ENCODE measurements around the gene TSC1.

The TSC1 gene

GRCh38 chr9:132931178-132931735, 13.2 kb downstream of the TSC1 start:
- DNase-seq, result no peak

- no peak for DNase-seq
These were observed 16.7 kb downstream of the TSC1 start for GRCh38 chr9:132927704-132928103.

GRCh38 chr9:132923346-132923902, 21.0 kb downstream of the TSC1 start:
- peak; percentile 73 for DNase-seq

- DNase-seq, result no peak
These were observed 24.7 kb downstream of the TSC1 start for GRCh38 chr9:132919614-132920268.

- DNase-seq, result no peak
These were observed 29.5 kb downstream of the TSC1 start for GRCh38 chr9:132914924-132915323.

- no peak for DNase-seq
These were observed 32.3 kb downstream of the TSC1 start for GRCh38 chr9:132912131-132912530.

- no peak for DNase-seq
These were observed 34.0 kb downstream of the TSC1 start for GRCh38 chr9:132910376-132910775.

GRCh38 chr9:132909311-132909710, 35.1 kb downstream of the TSC1 start:
- DNase-seq, result no peak

GRCh38 chr9:132908635-132909034, 35.8 kb downstream of the TSC1 start:
- no peak for DNase-seq

GRCh38 chr9:132905726-132906125, 38.7 kb downstream of the TSC1 start:
- DNase-seq, result no peak

GRCh38 chr9:132903574-132904492, 40.6 kb downstream of the TSC1 start:
- no peak for DNase-seq

GRCh38 chr9:132901858-132902831, 42.3 kb downstream of the TSC1 start:
- peak; percentile 30 for DNase-seq

- no peak for DNase-seq
These were observed 46.4 kb downstream of the TSC1 start for GRCh38 chr9:132898051-132898450.

GRCh38 chr9:132896906-132897305, 47.5 kb downstream of the TSC1 start:
- DNase-seq, result no peak

- DNase-seq, result no peak
These were observed 48.2 kb downstream of the TSC1 start for GRCh38 chr9:132896264-132896663.

- DNase-seq, result no peak
These were observed 49.3 kb downstream of the TSC1 start for GRCh38 chr9:132894862-132895835.

- peak; percentile 5 for DNase-seq
These were observed 50.1 kb downstream of the TSC1 start for GRCh38 chr9:132894346-132894745.

- no peak for DNase-seq
These were observed 52.0 kb downstream of the TSC1 start for GRCh38 chr9:132892400-132892799.

- DNase-seq, result no peak
These were observed 56.3 kb downstream of the TSC1 start for GRCh38 chr9:132888151-132888550.

GRCh38 chr9:132887181-132888120, 57.0 kb downstream of the TSC1 start:
- DNase-seq, result no peak

Data from NCI-H526 treated with DMSO at 0.1 percent for 48 hours (cell line).